Glutamatergic neuron (in vitro differentiated cells): Measurements from ENCODE around the gene HOXA10. TPM values are rescaled to one million over a fixed set of nuclear protein-coding genes. Genes with fewer than 3 reads are reported as not detected.

ENCODE experiments used
- DNase-seq: peaks from one replicate; pipeline ENCODE4 v3.0.0; 2022
- H3K27ac Mint-ChIP-seq: one replicate; pipeline ENCODE4 v1.8.0; 2020; ENCODE audit warnings: mild to moderate bottlenecking, mixed read lengths, inconsistent platforms; ENCODE audit not compliant: unreplicated experiment
- H3K27me3 Mint-ChIP-seq: one replicate; pipeline ENCODE4 v1.8.0; 2020; ENCODE audit warnings: mild to moderate bottlenecking, moderate library complexity, mixed read lengths, inconsistent platforms; ENCODE audit not compliant: unreplicated experiment
- H3K36me3 Mint-ChIP-seq: one replicate; pipeline ENCODE4 v1.8.0; 2020; ENCODE audit warnings: mild to moderate bottlenecking, mixed read lengths, inconsistent platforms; ENCODE audit not compliant: unreplicated experiment
- H3K4me1 Mint-ChIP-seq: one replicate; pipeline ENCODE4 v1.8.0; 2020; ENCODE audit warnings: mild to moderate bottlenecking, low read depth, mixed read lengths, inconsistent platforms; ENCODE audit not compliant: unreplicated experiment
- H3K4me3 Mint-ChIP-seq: one replicate; pipeline ENCODE4 v1.8.0; 2020; ENCODE audit warnings: mild to moderate bottlenecking, mixed read lengths, inconsistent platforms; ENCODE audit not compliant: unreplicated experiment
- H3K9me3 Mint-ChIP-seq: one replicate; pipeline ENCODE4 v1.8.0; 2020; ENCODE audit warnings: mild to moderate bottlenecking, moderate library complexity, mixed read lengths, inconsistent platforms; ENCODE audit not compliant: unreplicated experiment
- CTCF ChIP-seq: fragments of 200-600 bp; sonication (generic); IDR thresholded peaks from one replicate; pipeline ENCODE4 v1.5.0; 2021; ENCODE audit not compliant: partially characterized antibody, unreplicated experiment
- total RNA-seq: library from RNA; stranded (reverse); fragmentation: NEBNext Ultra II Directional; extraction: Animal tissue kit (Norgen Biotek cat#: 25700); gene quantifications from one replicate; pipeline ENCODE4 v1.2.1, GENCODE V29; 2021; ENCODE audit not compliant: unreplicated experiment

The HOXA10 gene
- total RNA-seq, 1 donor from 2014 or later = not detected

- Mint-ChIP-seq H3K27me3 (peaks cover 43% of the 10 kb centered on the region), H3K36me3 (peaks cover 4% of the 10 kb centered on the region), H3K9me3 (peaks cover 13% of the 10 kb centered on the region), H3K4me3 (no peak overlapping the region), H3K4me1 (no peaks in the 10 kb centered on the region), H3K27ac (no peak overlapping the region)
- no peak for TF ChIP-seq CTCF
- DNase-seq = peak; percentile 16
Observed at GRCh38 chr7:27171637-27172314, 2.3 kb downstream of the HOXA10 start.

- no peaks in the 10 kb centered on the region for H3K4me1 Mint-ChIP-seq
- no peak for TF ChIP-seq CTCF
- peaks cover 4% of the 10 kb centered on the region for H3K36me3 Mint-ChIP-seq
- H3K9me3 Mint-ChIP-seq = peaks cover 13% of the 10 kb centered on the region
- no peak overlapping the region for H3K27ac Mint-ChIP-seq
- H3K27me3 Mint-ChIP-seq = peaks cover 43% of the 10 kb centered on the region
- no peak overlapping the region for H3K4me3 Mint-ChIP-seq
- DNase-seq = peak; percentile 21
Observed at GRCh38 chr7:27171325-27171636, 2.8 kb downstream of the HOXA10 start.

GRCh38 chr7:27170426-27171324, 3.4 kb downstream of the HOXA10 start:
- Mint-ChIP-seq H3K27ac (no peak overlapping the region), H3K27me3 (peaks cover 41% of the 10 kb centered on the region), H3K9me3 (peaks cover 17% of the 10 kb centered on the region), H3K36me3 (peaks cover 4% of the 10 kb centered on the region), H3K4me1 (peaks cover under 1% of the 10 kb centered on the region), H3K4me3 (no peak overlapping the region)
- no peak for DNase-seq
- no peak for TF ChIP-seq CTCF

- Mint-ChIP-seq H3K36me3 (peaks cover 4% of the 10 kb centered on the region), H3K4me3 (no peak overlapping the region), H3K27me3 (peaks cover 37% of the 10 kb centered on the region), H3K27ac (no peak overlapping the region), H3K9me3 (peaks cover 18% of the 10 kb centered on the region), H3K4me1 (peaks cover 2% of the 10 kb centered on the region)
- TF ChIP-seq CTCF = no peak
- peak; percentile 46 for DNase-seq
Observed at GRCh38 chr7:27169658-27170425, 4.3 kb downstream of the HOXA10 start.
